Chondrocyte (in vitro differentiated cells): ENCODE results near the gene MX2. TPM values are rescaled to one million over a fixed set of nuclear protein-coding genes. Genes with fewer than 3 reads are reported as not detected.
"Not testable (repeated sequence)": the region's sequence is repeated elsewhere in the genome, so short reads cannot be mapped to it uniquely, and the experiment has no call there.

Experiments
- DNase-seq: peaks from one replicate; pipeline ENCODE4 v3.0.0; 2021; ENCODE audit warnings: mixed read lengths, low spot score
- H3K27ac Mint-ChIP-seq: one replicate; pipeline ENCODE4 v1.8.0; 2021; ENCODE audit warnings: mild to moderate bottlenecking, moderate library complexity, mixed read lengths; ENCODE audit not compliant: unreplicated experiment
- H3K27me3 Mint-ChIP-seq: 2 replicates; pipeline ENCODE4 v1.8.0; 2021; ENCODE audit warnings: low read depth, mixed read lengths
- H3K36me3 Mint-ChIP-seq: 2 replicates; pipeline ENCODE4 v1.8.0; 2021; ENCODE audit warnings: low read depth, mixed read lengths
- H3K4me1 Mint-ChIP-seq: 2 replicates; pipeline ENCODE4 v1.8.0; 2021; ENCODE audit warnings: low read depth, mild to moderate bottlenecking, mixed read lengths
- H3K4me3 Mint-ChIP-seq: one replicate; pipeline ENCODE4 v1.8.0; 2021; ENCODE audit warnings: mild to moderate bottlenecking, moderate library complexity, mixed read lengths; ENCODE audit not compliant: unreplicated experiment
- H3K9me3 Mint-ChIP-seq: 2 replicates; pipeline ENCODE4 v1.8.0; 2021; ENCODE audit warnings: low read depth, mixed read lengths
- CTCF ChIP-seq: fragments of 200-600 bp; sonication (generic); IDR thresholded peaks from 2 replicates; pipeline ENCODE4 v1.5.0; 2021; ENCODE audit warnings: antibody characterized with exemption, mild to moderate bottlenecking, moderate library complexity
- total RNA-seq: library from RNA; stranded (reverse); gene quantifications from 3 replicates; pipeline ENCODE4 v1.2.1, GENCODE V29; 2021

MX2 gene
- total RNA-seq, 1 donor from 2014 or later = not detected

- TF ChIP-seq CTCF = peak; percentile 62
- peaks cover 17% of the 10 kb centered on the region for H3K9me3 Mint-ChIP-seq
- peaks cover 33% of the 10 kb centered on the region for H3K27me3 Mint-ChIP-seq
- DNase-seq = no peak
- H3K27ac Mint-ChIP-seq = peak overlapping the region; percentile 27
- no peak overlapping the region for H3K4me3 Mint-ChIP-seq
- H3K4me1 Mint-ChIP-seq = peaks cover 19% of the 10 kb centered on the region
- no peaks in the 10 kb centered on the region for H3K36me3 Mint-ChIP-seq
These were observed 49.7 kb downstream of the MX2 start for GRCh38 chr21:41411449-41412089.

- H3K9me3 Mint-ChIP-seq = peaks cover 17% of the 10 kb centered on the region
- H3K36me3 Mint-ChIP-seq, H3K27ac Mint-ChIP-seq, DNase-seq, H3K4me3 Mint-ChIP-seq: not testable (repeated sequence)
- H3K4me1 Mint-ChIP-seq = peaks cover 13% of the 10 kb centered on the region
- H3K27me3 Mint-ChIP-seq = peaks cover 15% of the 10 kb centered on the region
These were observed 55.7 kb downstream of the MX2 start for GRCh38 chr21:41417505-41417904.

GRCh38 chr21:41418393-41418792 is 56.6 kb downstream of the MX2 start:
- peaks cover 13% of the 10 kb centered on the region for H3K4me1 Mint-ChIP-seq
- H3K4me3 Mint-ChIP-seq = no peak overlapping the region
- TF ChIP-seq CTCF = no peak
- H3K27me3 Mint-ChIP-seq = peaks cover 10% of the 10 kb centered on the region
- H3K9me3 Mint-ChIP-seq = peaks cover 17% of the 10 kb centered on the region
- DNase-seq = no peak
- no peak overlapping the region for H3K27ac Mint-ChIP-seq
- H3K36me3 Mint-ChIP-seq = no peaks in the 10 kb centered on the region

- H3K4me1 Mint-ChIP-seq = peaks cover 13% of the 10 kb centered on the region
- no peak for DNase-seq
- H3K36me3 Mint-ChIP-seq = no peaks in the 10 kb centered on the region
- H3K9me3 Mint-ChIP-seq = peaks cover 17% of the 10 kb centered on the region
- peak overlapping the region; percentile 16 for H3K4me3 Mint-ChIP-seq
- no peak overlapping the region for H3K27ac Mint-ChIP-seq
- H3K27me3 Mint-ChIP-seq = peaks cover 6% of the 10 kb centered on the region
- TF ChIP-seq CTCF = no peak
These were observed 57.3 kb downstream of the MX2 start for GRCh38 chr21:41418956-41419680.

GRCh38 chr21:41419921-41420862 is 58.4 kb downstream of the MX2 start:
- no peak for DNase-seq
- Mint-ChIP-seq H3K36me3 (no peaks in the 10 kb centered on the region), H3K27ac (peak overlapping the region; percentile 78), H3K4me1 (peaks cover 13% of the 10 kb centered on the region), H3K4me3 (peak overlapping the region; percentile 86), H3K27me3 (peaks cover under 1% of the 10 kb centered on the region), H3K9me3 (peaks cover 12% of the 10 kb centered on the region)
- TF ChIP-seq CTCF = peak; percentile 33

- H3K27me3 Mint-ChIP-seq, H3K9me3 Mint-ChIP-seq, H3K36me3 Mint-ChIP-seq, DNase-seq: not testable (repeated sequence)
- Mint-ChIP-seq H3K4me1 (peaks cover 13% of the 10 kb centered on the region), H3K27ac (peak overlapping the region; percentile 78), H3K4me3 (peak overlapping the region; percentile 86)
These were observed 59.2 kb downstream of the MX2 start for GRCh38 chr21:41420998-41421397.
